ENCODE measurements around the gene SEMA5A. TPM values are rescaled to one million over a fixed set of nuclear protein-coding genes. Genes with fewer than 3 reads are reported as not detected.

The SEMA5A gene
- total RNA-seq, 1 donor from 2014 or later: 1.6 TPM

- DNase-seq (ENCODE audit: low read depth) (no peak), FAIRE-seq (no peak)
- no peaks in the 10 kb centered on the region for H3K36me3 ChIP-seq (ENCODE audit: control insufficient read depth, insufficient read depth, low read length)
- no peaks in the 10 kb centered on the region for H3K27me3 ChIP-seq (ENCODE audit: control insufficient read depth, insufficient read depth, low read length)
- H3K4me3 ChIP-seq (ENCODE audit: low read depth, low read length): no peak overlapping the region
- no peak for TF ChIP-seq CTCF (IDR thresholded peaks at IDR 0.05; ENCODE audit: insufficient read depth, low read length, severe bottlenecking)
Measured at GRCh38 chr5:9288234-9288633, 257.6 kb downstream of the SEMA5A start.

GRCh38 chr5:9284781-9285307, 261.0 kb downstream of the SEMA5A start:
- H3K4me3 ChIP-seq (ENCODE audit: low read depth, low read length): no peak overlapping the region
- FAIRE-seq: no peak
- TF ChIP-seq CTCF (IDR thresholded peaks at IDR 0.05; ENCODE audit: insufficient read depth, low read length, severe bottlenecking): no peak
- H3K27me3 ChIP-seq (ENCODE audit: control insufficient read depth, insufficient read depth, low read length): no peaks in the 10 kb centered on the region
- H3K36me3 ChIP-seq (ENCODE audit: control insufficient read depth, insufficient read depth, low read length): no peaks in the 10 kb centered on the region
- no peak for DNase-seq (ENCODE audit: low read depth)

GRCh38 chr5:9284272-9284671, 261.6 kb downstream of the SEMA5A start:
- no peak for FAIRE-seq
- Histone ChIP-seq H3K36me3 (ENCODE audit: control insufficient read depth, insufficient read depth, low read length) (no peaks in the 10 kb centered on the region), H3K4me3 (ENCODE audit: low read depth, low read length) (no peak overlapping the region), H3K27me3 (ENCODE audit: control insufficient read depth, insufficient read depth, low read length) (no peaks in the 10 kb centered on the region)
- DNase-seq (ENCODE audit: low read depth): no peak
- no peak for TF ChIP-seq CTCF (IDR thresholded peaks at IDR 0.05; ENCODE audit: insufficient read depth, low read length, severe bottlenecking)

- H3K4me3 ChIP-seq (ENCODE audit: low read depth, low read length): no peak overlapping the region
- no peak for TF ChIP-seq CTCF (IDR thresholded peaks at IDR 0.05; ENCODE audit: insufficient read depth, low read length, severe bottlenecking)
- FAIRE-seq (no peak), DNase-seq (ENCODE audit: low read depth) (no peak)
- no peaks in the 10 kb centered on the region for H3K27me3 ChIP-seq (ENCODE audit: control insufficient read depth, insufficient read depth, low read length)
- no peaks in the 10 kb centered on the region for H3K36me3 ChIP-seq (ENCODE audit: control insufficient read depth, insufficient read depth, low read length)
Measured at GRCh38 chr5:9283473-9283872, 262.4 kb downstream of the SEMA5A start.

- Histone ChIP-seq H3K27me3 (ENCODE audit: control insufficient read depth, insufficient read depth, low read length) (no peaks in the 10 kb centered on the region), H3K4me3 (ENCODE audit: low read depth, low read length) (no peak overlapping the region), H3K36me3 (ENCODE audit: control insufficient read depth, insufficient read depth, low read length) (no peaks in the 10 kb centered on the region)
- DNase-seq (ENCODE audit: low read depth) (peak; percentile 54), FAIRE-seq (no peak)
- TF ChIP-seq CTCF (IDR thresholded peaks at IDR 0.05; ENCODE audit: insufficient read depth, low read length, severe bottlenecking): no peak
Measured at GRCh38 chr5:9283021-9283420, 262.9 kb downstream of the SEMA5A start.

- Histone ChIP-seq H3K27me3 (ENCODE audit: control insufficient read depth, insufficient read depth, low read length) (no peaks in the 10 kb centered on the region), H3K4me3 (ENCODE audit: low read depth, low read length) (no peak overlapping the region), H3K36me3 (ENCODE audit: control insufficient read depth, insufficient read depth, low read length) (no peaks in the 10 kb centered on the region)
- no peak for DNase-seq (ENCODE audit: low read depth)
- TF ChIP-seq CTCF (IDR thresholded peaks at IDR 0.05; ENCODE audit: insufficient read depth, low read length, severe bottlenecking): no peak
- no peak for FAIRE-seq
Measured at GRCh38 chr5:9282211-9282610, 263.7 kb downstream of the SEMA5A start.

Measured in bronchial epithelial cell (primary cell).